H1 (cell line): ENCODE data around the gene BCL2L12. TPM values are rescaled to one million over a fixed set of nuclear protein-coding genes. Genes with fewer than 3 reads are reported as not detected.

Experiments used
- CBX5 ChIP-seq: fragments of 300-800, 300-1000 bp; sonication (generic); IDR thresholded peaks from 2 replicates; pipeline ENCODE4 v1.7.1; 2016; ENCODE audit warnings: antibody characterized with exemption, low read length, low read depth
- PHF8 ChIP-seq: fragments of 200-600 bp; sonication (generic); conservative IDR thresholded peaks from 2 replicates; pipeline ENCODE4 v1.7.1; 2012; ENCODE audit warnings: low read depth, mild to moderate bottlenecking, inconsistent platforms, low read length, moderate library complexity
- polyA plus RNA-seq, 7 experiments: library from polyadenylated mRNA; depleted of rRNA in 3 of 7; stranded (reverse) in 5 of 7; unstranded in 2 of 7; fragments of >200 nt in 5 of 7; fragments of 200-250 nt in 2 of 7; gene quantifications; 1 replicate in 5 of 7; 2 replicates in 1 of 7; 4 replicates in 1 of 7; pipeline versions ENCODE4 v1.2.1 to v1.2.3, GENCODE V29; 2011 to 2013; ENCODE audit warnings: missing spikeins in 2 of 7, mixed read lengths in 2 of 7
- total RNA-seq: library from RNA; stranded (reverse); fragmentation: NEBNext Ultra II Directional; extraction: Animal tissue kit (Norgen Biotek cat#: 25700); gene quantifications from 2 replicates; pipeline ENCODE4 v1.2.1, GENCODE V29; 2021

The BCL2L12 gene
- total and polyA plus RNA-seq, 2 of the 8 experiments (the other 6 are each of a cell fraction or from before 2014, with no cell fraction given): 126 to 209 TPM

- TF ChIP-seq PHF8: no peak
- TF ChIP-seq CBX5: no peak
Measured at GRCh38 chr19:49679771-49680413, 14.2 kb downstream of the BCL2L12 start (continued).
